Spleen (tissue), 7 donors: Measurements from ENCODE around the gene SPATA25.

Experiments used
- CTCF ChIP-seq, 11 experiments: fragments of 200-600 bp in 7 of 11; fragments of 450-650 bp in 4 of 11; sonication (generic) in 4 of 11; IDR thresholded peaks in 8 of 11; conservative IDR thresholded peaks in 3 of 11; 1 replicate in 7 of 11; 2 replicates in 4 of 11; pipeline versions ENCODE4 v1.4.0 to v1.8.0; 2016 to 2021; ENCODE audit warnings: antibody characterized with exemption in 11 of 11, inconsistent platforms in 4 of 11, mild to moderate bottlenecking in 1 of 11
- POLR2A ChIP-seq, 3 donors: fragments of 450-650 bp; IDR thresholded peaks; one replicate each; pipeline ENCODE4 v1.5.1; 2017; ENCODE audit warnings: antibody characterized with exemption in 3 of 3, mild to moderate bottlenecking in 1 of 3
- POLR2AphosphoS5 ChIP-seq, 3 donors: sonication (generic); formaldehyde crosslinking; IDR thresholded peaks; one replicate each; pipeline ENCODE4 v1.5.1; 2017; ENCODE audit warnings: antibody characterized with exemption in 3 of 3
- donor health status: DM: no; HTN: no; CAD: no; lungs with moderate emphysema.
- donor health status: DM: no; HTN: no; CAD: no.
- donor health status: DM: no; HTN: no; CAD: no.

- TF ChIP-seq POLR2AphosphoS5 (IDR thresholded peaks at IDR 0.05), result peak in 2 of 3 donors; percentile 23 to 44
- TF ChIP-seq CTCF (IDR thresholded peaks at IDR 0.05 in 8 of 11, conservative IDR thresholded peaks at IDR 0.05 in 3 of 11), result no peak
- no peak for TF ChIP-seq POLR2A (IDR thresholded peaks at IDR 0.05)
These were observed 39.0 kb downstream of the SPATA25 start for GRCh38 chr20:45848421-45848820.
